H1 (cell line): ENCODE data around the gene SH2B2. TPM values are rescaled to one million over a fixed set of nuclear protein-coding genes. Genes with fewer than 3 reads are reported as not detected.

Source experiments
- CEBPB ChIP-seq: IDR thresholded peaks from 2 replicates; pipeline ENCODE4 v1.6.1; 2012; ENCODE audit warnings: low read depth, low read length
- CTBP2 ChIP-seq: IDR thresholded peaks from 2 replicates; pipeline ENCODE4 v1.7.0; 2011; ENCODE audit warnings: borderline replicate concordance, mild to moderate bottlenecking, moderate library complexity, mixed read lengths, low read length; ENCODE audit not compliant: insufficient read depth, insufficient read length
- EP300 ChIP-seq, 2 experiments: IDR thresholded peaks; 1 replicate in 1 of 2; 2 replicates in 1 of 2; pipeline ENCODE4 v1.6.1; 2011 to 2012; ENCODE audit warnings: low read depth in 2 of 2, low read length in 2 of 2, mild to moderate bottlenecking in 2 of 2, borderline replicate concordance in 1 of 2, inconsistent platforms in 1 of 2, moderate library complexity in 1 of 2
- HDAC2 ChIP-seq, 2 experiments: fragments of 300-600 bp in 1 of 2; sonication (generic) in 1 of 2; IDR thresholded peaks; 2 replicates each; pipeline ENCODE4 v1.6.1; 2011 to 2012; ENCODE audit warnings: low read depth in 2 of 2, low read length in 2 of 2, mild to moderate bottlenecking in 2 of 2, moderate library complexity in 2 of 2, borderline replicate concordance in 1 of 2, inconsistent platforms in 1 of 2
- SIN3A ChIP-seq, 2 experiments: IDR thresholded peaks in 1 of 2; conservative IDR thresholded peaks in 1 of 2; 2 replicates each; pipeline ENCODE4 v1.6.1; 2011 to 2012; ENCODE audit warnings: low read length in 2 of 2, improper control_type of control experiment in 1 of 2, low read depth in 1 of 2, mild to moderate bottlenecking in 1 of 2
- SRF ChIP-seq: IDR thresholded peaks from 2 replicates; pipeline ENCODE4 v1.6.1; 2011; ENCODE audit warnings: mild to moderate bottlenecking, low read depth, low read length, moderate library complexity
- TAF7 ChIP-seq: optimal IDR thresholded peaks from 2 replicates; pipeline ENCODE3; 2011; ENCODE audit warnings: low read depth, mild to moderate bottlenecking, inconsistent platforms, low read length, moderate library complexity, borderline replicate concordance
- YY1 ChIP-seq: IDR thresholded peaks from 2 replicates; pipeline ENCODE4 v1.6.1; 2011; ENCODE audit warnings: low read depth, mild to moderate bottlenecking, low read length
- polyA plus RNA-seq, 7 experiments: library from polyadenylated mRNA; depleted of rRNA in 3 of 7; stranded (reverse) in 5 of 7; unstranded in 2 of 7; fragments of >200 nt in 5 of 7; fragments of 200-250 nt in 2 of 7; gene quantifications; 1 replicate in 5 of 7; 2 replicates in 1 of 7; 4 replicates in 1 of 7; pipeline versions ENCODE4 v1.2.1 to v1.2.3, GENCODE V29; 2011 to 2013; ENCODE audit warnings: missing spikeins in 2 of 7, mixed read lengths in 2 of 7
- total RNA-seq: library from RNA; stranded (reverse); fragmentation: NEBNext Ultra II Directional; extraction: Animal tissue kit (Norgen Biotek cat#: 25700); gene quantifications from 2 replicates; pipeline ENCODE4 v1.2.1, GENCODE V29; 2021

SH2B2 gene
- total and polyA plus RNA-seq, 2 of the 8 experiments (the other 6 are each of a cell fraction or from before 2014, with no cell fraction given): 11.5 to 18.7 TPM

DNA sequence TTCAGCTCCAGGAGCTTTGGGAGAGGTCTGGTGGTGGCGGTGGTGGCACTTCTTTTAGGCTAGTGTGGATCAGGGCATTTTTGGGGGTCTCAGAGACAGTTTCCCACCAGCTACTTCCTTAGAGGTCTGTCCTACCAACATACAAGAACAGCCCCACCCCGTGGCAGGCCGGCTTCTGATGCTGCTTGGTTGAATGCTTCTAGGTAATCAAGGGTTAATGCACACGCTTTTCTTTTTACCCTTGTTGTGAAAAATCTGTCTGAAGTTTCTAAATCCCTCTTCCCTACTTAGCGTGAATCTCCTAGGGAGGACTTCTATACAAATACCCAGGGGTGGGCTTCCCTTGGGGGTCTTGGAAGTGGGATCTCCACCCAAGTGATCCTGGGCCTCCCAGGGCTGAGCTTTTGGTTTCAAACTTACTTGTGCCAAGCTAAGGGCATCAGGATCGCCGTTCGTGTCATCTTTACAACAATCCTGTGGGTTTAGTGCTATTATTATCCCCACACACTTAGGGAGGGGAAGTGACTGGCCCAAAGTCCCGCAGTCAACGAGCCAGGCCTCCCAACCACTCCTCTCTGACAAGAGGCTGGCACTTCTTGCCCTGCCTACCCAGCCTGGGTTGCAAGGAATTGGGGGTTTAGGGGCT, 1.7 kb downstream of the SH2B2 start (continued):
- TF ChIP-seq HDAC2 (IDR thresholded peaks at IDR 0.05; ENCODE audit: borderline replicate concordance in 1 of 2, low read depth in 2 of 2, low read length in 2 of 2): no peak
- no peak for TF ChIP-seq EP300 (IDR thresholded peaks at IDR 0.05; ENCODE audit: borderline replicate concordance in 1 of 2, low read depth in 2 of 2, low read length in 2 of 2)
- TF ChIP-seq SRF: no peak
- no peak for TF ChIP-seq CTBP2
- no peak for TF ChIP-seq SIN3A (conservative IDR thresholded peaks at IDR 0.05 in 1 of 2, IDR thresholded peaks at IDR 0.05 in 1 of 2; ENCODE audit: low read depth in 1 of 2, low read length in 2 of 2)
- TF ChIP-seq TAF7: no peak
- no peak for TF ChIP-seq YY1
- TF ChIP-seq CEBPB: no peak
